Urinary bladder (tissue), 4 donors: ENCODE measurements around the gene COLGALT1. TPM values are rescaled to one million over a fixed set of nuclear protein-coding genes. Genes with fewer than 3 reads are reported as not detected.
"Not testable (repeated sequence)": the region's sequence is repeated elsewhere in the genome, so short reads cannot be mapped to it uniquely, and the experiment has no call there.

Experiments used
- DNase-seq: peaks from one replicate; pipeline ENCODE4 v3.0.0-alpha.2; 2015; ENCODE audit errors: extremely low spot score
- H3K27ac ChIP-seq: one replicate; pipeline ENCODE4 v1.5.1; 2013; ENCODE audit warnings: low read depth, mild to moderate bottlenecking, moderate library complexity
- H3K36me3 ChIP-seq: one replicate; pipeline ENCODE4 v1.6.1; 2013; ENCODE audit warnings: mild to moderate bottlenecking, moderate library complexity; ENCODE audit not compliant: insufficient read depth
- H3K4me1 ChIP-seq: one replicate; pipeline ENCODE4 v1.6.1; 2013; ENCODE audit warnings: mild to moderate bottlenecking, moderate library complexity; ENCODE audit not compliant: insufficient read depth
- H3K4me3 ChIP-seq: one replicate; pipeline ENCODE4 v1.5.1; 2013; ENCODE audit warnings: low read depth, low read length
- WGBS: extraction: QIAGEN DNeasy Blood & Tissue Kit; methylation state at CpG from one replicate; pipeline ENCODE4 v1.1.7; 2013; 5-methylcytosine and 5-hydroxymethylcytosine counted together
- polyA plus RNA-seq: library from polyadenylated mRNA; stranded (reverse); fragments of 200-250 nt; gene quantifications from one replicate; pipeline ENCODE4 v1.2.3, GENCODE V29; 2013
- total RNA-seq: library from RNA; depleted of rRNA; stranded (reverse); fragments of >200 nt; gene quantifications from one replicate; pipeline ENCODE4 v1.2.3, GENCODE V29; 2014
- donor health status: healthy with polysubstance abuse.
- donor health status: healthy.

Gene COLGALT1
- total RNA-seq (31.7 TPM), polyA plus RNA-seq (68.6 TPM)

- H3K4me1 ChIP-seq: no peaks in the 10 kb centered on the region
- H3K27ac ChIP-seq: peak within 1 kb of the TSS; percentile 57
- DNase-seq: peak; percentile 91
- H3K4me3 ChIP-seq: peak within 1 kb of the TSS; percentile 82
- H3K36me3 ChIP-seq: no peaks in the 10 kb centered on the region
- WGBS: under 1% methylated on average over 64 of the region's 64 CpGs
These were observed at the start of gene COLGALT1 for GRCh38 chr19:17555480-17555928. COLGALT1 (plus strand) TSS chr19:17555649; CDS start chr19:17555714, 65 bp downstream.

GRCh38 chr19:17506745-17507144 lies 48.7 kb upstream of the COLGALT1 start:
- DNase-seq: no peak
- Histone ChIP-seq H3K36me3 (peaks cover 2% of the 10 kb centered on the region), H3K27ac (no peak overlapping the region), H3K4me1 (no peaks in the 10 kb centered on the region), H3K4me3 (no peak overlapping the region)
- WGBS: 86% methylated on average over 9 of the region's 9 CpGs

GRCh38 chr19:17508558-17508933 lies 46.9 kb upstream of the COLGALT1 start:
- DNase-seq, H3K4me3 ChIP-seq, H3K27ac ChIP-seq, H3K36me3 ChIP-seq, H3K4me1 ChIP-seq: not testable (repeated sequence)
- WGBS: 95% methylated on average over 3 of the region's 3 CpGs

GRCh38 chr19:17510220-17510993 lies 45.0 kb upstream of the COLGALT1 start:
- Histone ChIP-seq H3K27ac (no peak overlapping the region), H3K36me3 (peaks cover 2% of the 10 kb centered on the region), H3K4me1 (no peaks in the 10 kb centered on the region), H3K4me3 (peak overlapping the region; percentile 64)
- no peak for DNase-seq
- WGBS: 42% methylated on average over 13 of the region's 13 CpGs

GRCh38 chr19:17511724-17512573 lies 43.5 kb upstream of the COLGALT1 start:
- Histone ChIP-seq H3K4me3 (peak overlapping the region; percentile 64), H3K27ac (peak overlapping the region; percentile 93), H3K4me1 (no peaks in the 10 kb centered on the region), H3K36me3 (no peaks in the 10 kb centered on the region)
- peak; percentile 36 for DNase-seq
- under 1% methylated on average over 82 of the region's 82 CpGs for whole genome bisulfite sequencing

- Histone ChIP-seq H3K4me1 (no peaks in the 10 kb centered on the region), H3K4me3 (peak overlapping the region; percentile 64), H3K36me3 (no peaks in the 10 kb centered on the region), H3K27ac (peak overlapping the region; percentile 93)
- WGBS: 45% methylated on average over 9 of the region's 9 CpGs
- no peak for DNase-seq
These were observed 42.9 kb upstream of the COLGALT1 start for GRCh38 chr19:17512574-17512939.

GRCh38 chr19:17515408-17516149 lies 39.9 kb upstream of the COLGALT1 start:
- Histone ChIP-seq H3K4me1 (no peaks in the 10 kb centered on the region), H3K4me3 (no peak overlapping the region), H3K36me3 (no peaks in the 10 kb centered on the region), H3K27ac (no peak overlapping the region)
- DNase-seq: no peak
- 87% methylated on average over 15 of the region's 15 CpGs for WGBS

- WGBS: 99% methylated on average over 1 of the region's 1 CpG
These were observed 37.6 kb upstream of the COLGALT1 start for GRCh38 chr19:17517898-17518297.

GRCh38 chr19:17518654-17519053 lies 36.8 kb upstream of the COLGALT1 start:
- not testable (repeated sequence) for H3K27ac ChIP-seq, DNase-seq, H3K4me1 ChIP-seq, H3K4me3 ChIP-seq, H3K36me3 ChIP-seq
- WGBS: 89% methylated on average over 8 of the region's 8 CpGs

More at GRCh38 chr19:17517898-17518297, 37.6 kb upstream of the COLGALT1 start:
- no peaks in the 10 kb centered on the region for H3K36me3 ChIP-seq
- no peak overlapping the region for H3K4me3 ChIP-seq
- no peak for DNase-seq
- no peaks in the 10 kb centered on the region for H3K4me1 ChIP-seq
- no peak overlapping the region for H3K27ac ChIP-seq

- no peak for DNase-seq
- WGBS: 86% methylated on average over 9 of the region's 9 CpGs
- Histone ChIP-seq H3K4me1 (no peaks in the 10 kb centered on the region), H3K36me3 (no peaks in the 10 kb centered on the region), H3K4me3 (no peak overlapping the region), H3K27ac (no peak overlapping the region)
These were observed 35.5 kb upstream of the COLGALT1 start for GRCh38 chr19:17519967-17520366.

GRCh38 chr19:17520865-17521264 lies 34.6 kb upstream of the COLGALT1 start:
- no peak overlapping the region for H3K27ac ChIP-seq
- no peaks in the 10 kb centered on the region for H3K36me3 ChIP-seq
- no peak for DNase-seq
- 95% methylated on average over 25 of the region's 25 CpGs for WGBS
- no peak overlapping the region for H3K4me3 ChIP-seq
- no peaks in the 10 kb centered on the region for H3K4me1 ChIP-seq

- H3K4me3 ChIP-seq: no peak overlapping the region
These were observed 32.2 kb upstream of the COLGALT1 start for GRCh38 chr19:17522988-17523872.

More at GRCh38 chr19:17522988-17523872, 32.2 kb upstream of the COLGALT1 start:
- H3K36me3 ChIP-seq: no peaks in the 10 kb centered on the region
- no peak for DNase-seq
- no peaks in the 10 kb centered on the region for H3K4me1 ChIP-seq
- no peak overlapping the region for H3K27ac ChIP-seq
- 52% methylated on average over 24 of the region's 24 CpGs for WGBS
